Loucy (cell line): ENCODE data around the gene MOSPD3.

ENCODE experiments used
- H2AFZ ChIP-seq: fragments of 200-600 bp; sonication (generic); 2 replicates; pipeline ENCODE4 v1.6.0; 2016; ENCODE audit warnings: antibody characterized with exemption, mild to moderate bottlenecking, low read length, moderate library complexity
- H3F3A ChIP-seq: fragments of 200-600 bp; 2 replicates; pipeline ENCODE4 v1.6.0; 2016; ENCODE audit warnings: antibody characterized with exemption, low read depth, mild to moderate bottlenecking
- H3K27me3 ChIP-seq: fragments of 200-600 bp; sonication (generic); 2 replicates; pipeline ENCODE4 v1.6.1; 2014; ENCODE audit warnings: low read length, mild to moderate bottlenecking; ENCODE audit not compliant: insufficient read depth, poor library complexity, severe bottlenecking
- H3K36me3 ChIP-seq: fragments of 200-600 bp; sonication (generic); 2 replicates; pipeline ENCODE4 v1.6.1; 2016; ENCODE audit warnings: low read length; ENCODE audit not compliant: insufficient read depth
- H3K4me1 ChIP-seq: fragments of 200-600 bp; sonication (generic); 2 replicates; pipeline ENCODE4 v1.5.1; 2014; ENCODE audit warnings: low read length, mild to moderate bottlenecking; ENCODE audit not compliant: insufficient read depth, poor library complexity, severe bottlenecking
- H3K4me2 ChIP-seq: fragments of 200-600 bp; sonication (generic); 2 replicates; pipeline ENCODE4 v1.6.0; 2014; ENCODE audit warnings: antibody characterized with exemption, low read length, low read depth, mild to moderate bottlenecking; ENCODE audit not compliant: poor library complexity, severe bottlenecking
- H3K4me3 ChIP-seq: fragments of 200-600 bp; sonication (generic); 2 replicates; pipeline ENCODE4 v1.5.1; 2014; ENCODE audit warnings: low read length, mild to moderate bottlenecking, mixed read lengths; ENCODE audit not compliant: poor library complexity, severe bottlenecking
- H3K79me2 ChIP-seq: fragments of 200-600 bp; sonication (generic); 2 replicates; pipeline ENCODE4 v1.6.1; 2014; ENCODE audit warnings: low read length; ENCODE audit not compliant: insufficient read depth
- H3K9ac ChIP-seq: fragments of 200-600 bp; sonication (generic); 2 replicates; pipeline ENCODE4 v1.6.0; 2014; ENCODE audit warnings: mild to moderate bottlenecking, low read depth, low read length, moderate library complexity; ENCODE audit not compliant: poor library complexity, severe bottlenecking
- H3K9me2 ChIP-seq: fragments of 200-600 bp; sonication (generic); replicated peaks from 2 replicates; pipeline ENCODE4 v1.6.1; 2016; ENCODE audit warnings: low read depth, low read length, mixed read lengths
- H3K9me3 ChIP-seq: fragments of 200-600 bp; sonication (generic); 2 replicates; pipeline ENCODE4 v1.6.1; 2014; ENCODE audit warnings: mild to moderate bottlenecking, antibody characterized with exemption, low read length, low read depth; ENCODE audit not compliant: insufficient read depth
- H4K20me1 ChIP-seq: fragments of 200-600 bp; sonication (generic); 2 replicates; pipeline ENCODE4 v1.6.0; 2014; ENCODE audit warnings: antibody characterized with exemption, low read length, mild to moderate bottlenecking; ENCODE audit not compliant: insufficient read depth, poor library complexity, severe bottlenecking
- EZH2phosphoT487 ChIP-seq: fragments of 200-600 bp; IDR thresholded peaks from 2 replicates; pipeline ENCODE4 v1.6.1; 2018; ENCODE audit warnings: antibody characterized with exemption, mild to moderate bottlenecking, moderate library complexity, borderline replicate concordance
- TF ChIP-seq, protein P1 (sequence below): fragments of 200-600 bp; sonication (generic); conservative IDR thresholded peaks from 2 replicates; pipeline ENCODE4 v1.5.1; 2014; ENCODE audit warnings: mild to moderate bottlenecking, antibody characterized with exemption, low read length

MOSPD3 gene

DNA sequence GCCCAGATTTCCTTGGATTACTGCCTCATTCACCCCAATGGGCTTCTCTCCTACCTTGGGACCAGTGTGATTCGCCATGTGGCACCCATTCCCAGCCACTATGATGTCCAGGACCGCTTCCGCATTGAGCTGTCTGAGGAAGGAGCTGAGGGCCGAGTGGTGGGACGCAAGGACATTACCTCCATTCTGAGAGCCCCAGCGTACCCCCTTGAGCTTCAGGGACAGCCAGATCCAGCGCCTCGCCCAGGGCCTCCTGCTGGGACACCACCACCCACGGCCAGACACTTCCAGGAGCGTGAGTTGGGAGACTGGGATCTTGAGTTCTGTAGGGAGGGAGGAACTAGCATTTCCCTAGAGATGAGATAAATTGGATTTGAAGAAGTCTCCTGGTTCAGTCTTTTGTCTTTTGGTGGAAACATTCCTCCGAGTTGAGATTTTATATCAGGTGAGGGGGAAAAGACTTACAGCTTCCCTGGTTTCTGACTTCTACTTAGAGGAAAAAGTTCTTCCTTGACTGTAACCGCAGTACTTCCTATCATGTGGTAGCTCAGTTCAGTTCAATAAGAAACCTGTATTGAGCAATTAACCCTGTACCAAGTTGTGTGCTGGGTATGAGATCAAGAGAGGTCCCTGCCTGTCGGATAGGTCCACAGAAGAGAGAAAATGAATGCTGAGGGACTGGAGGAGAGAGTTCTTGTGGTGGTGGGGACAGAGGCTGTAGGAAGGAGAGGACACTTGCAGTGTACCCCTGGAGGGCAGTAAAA is 1.3 kb downstream of the MOSPD3 start:
- H3K9me3 ChIP-seq: no peaks in the 10 kb centered on the region
- H3K27me3 ChIP-seq: no peaks in the 10 kb centered on the region
- TF ChIP-seq, protein P1, sequence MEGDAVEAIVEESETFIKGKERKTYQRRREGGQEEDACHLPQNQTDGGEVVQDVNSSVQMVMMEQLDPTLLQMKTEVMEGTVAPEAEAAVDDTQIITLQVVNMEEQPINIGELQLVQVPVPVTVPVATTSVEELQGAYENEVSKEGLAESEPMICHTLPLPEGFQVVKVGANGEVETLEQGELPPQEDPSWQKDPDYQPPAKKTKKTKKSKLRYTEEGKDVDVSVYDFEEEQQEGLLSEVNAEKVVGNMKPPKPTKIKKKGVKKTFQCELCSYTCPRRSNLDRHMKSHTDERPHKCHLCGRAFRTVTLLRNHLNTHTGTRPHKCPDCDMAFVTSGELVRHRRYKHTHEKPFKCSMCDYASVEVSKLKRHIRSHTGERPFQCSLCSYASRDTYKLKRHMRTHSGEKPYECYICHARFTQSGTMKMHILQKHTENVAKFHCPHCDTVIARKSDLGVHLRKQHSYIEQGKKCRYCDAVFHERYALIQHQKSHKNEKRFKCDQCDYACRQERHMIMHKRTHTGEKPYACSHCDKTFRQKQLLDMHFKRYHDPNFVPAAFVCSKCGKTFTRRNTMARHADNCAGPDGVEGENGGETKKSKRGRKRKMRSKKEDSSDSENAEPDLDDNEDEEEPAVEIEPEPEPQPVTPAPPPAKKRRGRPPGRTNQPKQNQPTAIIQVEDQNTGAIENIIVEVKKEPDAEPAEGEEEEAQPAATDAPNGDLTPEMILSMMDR: no peak
- TF ChIP-seq EZH2phosphoT487: no peak
- peak overlapping the region; percentile 71 for H3K4me3 ChIP-seq
- peak overlapping the region; percentile 98 for H3K4me2 ChIP-seq
- no peaks in the 10 kb centered on the region for H3K79me2 ChIP-seq
- H3K9me2 ChIP-seq: no peaks in the 10 kb centered on the region
- H3K9ac ChIP-seq: peak overlapping the region; percentile 65
- no peaks in the 10 kb centered on the region for H3K36me3 ChIP-seq
- no peaks in the 10 kb centered on the region for H4K20me1 ChIP-seq
- no peak overlapping the region for H2AFZ ChIP-seq
- H3F3A ChIP-seq: 0 out of 2 replicates have a peak, but pooled peaks cover 4% of the 10 kb centered on the region
- peaks cover 19% of the 10 kb centered on the region for H3K4me1 ChIP-seq

DNA sequence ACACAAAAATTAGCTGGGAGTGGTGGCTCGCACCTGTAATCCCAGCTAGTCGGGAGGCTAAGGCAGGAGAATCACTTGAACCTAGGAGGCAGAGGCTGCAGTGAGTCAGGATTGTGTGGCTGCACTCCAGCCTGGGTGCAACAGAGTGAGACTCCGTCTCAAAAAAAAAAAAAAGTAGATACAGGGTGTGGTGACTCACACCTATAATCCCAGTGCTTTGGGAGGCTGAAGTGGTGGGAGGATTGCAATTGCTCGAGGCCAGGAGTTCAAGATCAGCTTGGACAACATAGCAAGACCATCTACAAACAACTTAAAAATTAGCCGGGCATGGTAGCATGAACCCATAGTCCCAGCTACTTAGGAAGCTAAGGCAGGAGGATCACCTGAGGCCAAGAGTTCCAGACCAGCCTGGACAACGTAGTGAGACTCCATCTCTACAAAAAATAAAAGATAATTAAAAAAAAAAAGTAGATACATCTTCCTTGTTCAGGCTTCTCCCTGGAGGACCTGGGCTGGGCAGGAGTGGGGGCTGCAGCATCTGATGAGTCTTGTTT is 2.0 kb downstream of the MOSPD3 start:
- Histone ChIP-seq H3K4me2 (no peak overlapping the region), H3K4me1 (peaks cover 19% of the 10 kb centered on the region), H3K4me3 (no peak overlapping the region), H2AFZ (no peak overlapping the region), H3K9ac (peak overlapping the region; percentile 65), H4K20me1 (no peaks in the 10 kb centered on the region), H3K27me3 (no peaks in the 10 kb centered on the region), H3K36me3 (no peaks in the 10 kb centered on the region), H3K9me3 (no peaks in the 10 kb centered on the region), H3K79me2 (no peaks in the 10 kb centered on the region), H3F3A (0 out of 2 replicates have a peak, but pooled peaks cover 4% of the 10 kb centered on the region), H3K9me2 (no peaks in the 10 kb centered on the region)
- TF ChIP-seq EZH2phosphoT487: no peak
- TF ChIP-seq, protein P1: no peak

DNA sequence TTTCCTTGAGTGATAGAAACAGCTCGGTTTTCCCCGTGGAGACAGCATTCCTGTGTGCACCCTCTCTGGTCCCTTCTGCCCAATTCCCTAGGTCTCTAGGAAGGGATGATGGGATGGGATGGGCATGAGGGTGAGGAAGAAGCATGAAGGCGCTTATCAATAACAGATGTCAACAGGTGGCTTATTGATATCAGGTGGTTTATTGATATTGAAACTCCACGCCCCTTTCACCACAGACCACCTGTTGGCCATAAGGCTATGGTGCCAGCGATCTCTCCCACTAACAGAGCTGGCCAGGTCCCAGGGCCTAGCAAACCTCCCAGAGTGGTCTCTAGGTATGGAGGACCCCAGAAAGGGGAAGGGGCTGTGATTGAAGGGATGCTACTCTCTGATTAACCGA is 7.9 kb downstream of the MOSPD3 start:
- Histone ChIP-seq H3K9ac (no peak overlapping the region), H3K4me2 (no peak overlapping the region), H3K9me2 (no peaks in the 10 kb centered on the region), H3F3A (no peaks in the 10 kb centered on the region), H3K4me3 (no peak overlapping the region), H3K9me3 (no peaks in the 10 kb centered on the region), H4K20me1 (no peaks in the 10 kb centered on the region), H3K27me3 (no peaks in the 10 kb centered on the region), H3K36me3 (no peaks in the 10 kb centered on the region), H3K4me1 (no peaks in the 10 kb centered on the region), H2AFZ (no peak overlapping the region), H3K79me2 (no peaks in the 10 kb centered on the region)
- TF ChIP-seq EZH2phosphoT487: no peak
- TF ChIP-seq, protein P1: no peak
